ENCODE results near the gene NRG2.
A peak's percentile ranks its signal among the peaks of the same experiment; 100 is the strongest.

Gene NRG2

DNA sequence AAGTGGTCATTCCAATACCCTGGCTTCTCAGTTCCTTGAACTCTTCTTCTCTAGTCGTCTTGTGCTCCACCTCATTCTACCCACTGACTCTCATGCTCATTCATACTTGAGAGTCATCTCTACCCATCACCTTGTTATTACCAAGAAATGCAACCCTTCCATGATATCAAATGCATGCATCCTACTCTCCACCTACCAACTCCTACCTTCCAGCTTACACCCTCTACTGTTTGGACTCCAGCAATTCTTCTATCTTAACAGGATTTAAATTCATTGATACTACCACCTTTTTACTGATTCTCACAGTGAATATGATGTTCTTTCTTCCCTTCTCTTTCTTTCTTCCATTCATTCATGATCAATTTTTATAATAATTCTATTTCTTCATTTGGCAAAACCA, 30.7 kb downstream of the NRG2 start:
- H3K9me3 Mint-ChIP-seq = no peaks in the 10 kb centered on the region
- peaks cover 2% of the 10 kb centered on the region for H3K27me3 Mint-ChIP-seq
- DNase-seq (ENCODE audit: low spot score in 2 of 2) (no peak), ATAC-seq (ENCODE audit: low read depth) (no peak)
- no peak overlapping the region for H3K27ac Mint-ChIP-seq
- no peak overlapping the region for H3K4me3 Mint-ChIP-seq
- H3K4me1 Mint-ChIP-seq = no peaks in the 10 kb centered on the region
- no peaks in the 10 kb centered on the region for H3K36me3 Mint-ChIP-seq

DNA sequence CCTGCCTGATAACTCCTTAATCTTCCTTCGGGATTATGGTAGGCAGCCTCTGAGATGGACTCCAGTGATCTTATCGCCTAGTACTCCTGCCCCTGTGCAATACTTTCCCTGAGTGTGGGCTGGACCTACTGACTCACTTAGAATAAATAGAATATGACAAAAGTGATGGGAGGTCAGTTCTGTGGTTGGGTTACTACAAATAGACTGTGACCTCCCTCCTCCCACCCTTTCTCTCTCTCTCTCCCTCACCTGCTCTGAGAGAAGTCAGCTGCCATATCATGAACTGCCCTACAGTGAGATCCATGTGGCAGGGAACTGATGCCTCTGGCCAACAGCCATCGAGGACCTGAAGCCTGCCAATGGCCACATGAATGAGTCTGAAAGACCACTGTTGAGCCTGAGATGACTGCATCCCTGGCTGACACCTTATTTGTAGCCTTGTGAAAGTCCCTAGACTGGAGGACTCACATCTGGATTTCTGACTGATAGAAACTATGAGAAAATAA, 31.7 kb downstream of the NRG2 start:
- no peak overlapping the region for H3K4me3 Mint-ChIP-seq
- peaks cover 2% of the 10 kb centered on the region for H3K27me3 Mint-ChIP-seq
- no peaks in the 10 kb centered on the region for H3K36me3 Mint-ChIP-seq
- no peaks in the 10 kb centered on the region for H3K9me3 Mint-ChIP-seq
- no peak overlapping the region for H3K27ac Mint-ChIP-seq
- no peak for DNase-seq (ENCODE audit: low spot score in 2 of 2)
- ATAC-seq (ENCODE audit: low read depth) = no peak
- H3K4me1 Mint-ChIP-seq = no peaks in the 10 kb centered on the region

DNA sequence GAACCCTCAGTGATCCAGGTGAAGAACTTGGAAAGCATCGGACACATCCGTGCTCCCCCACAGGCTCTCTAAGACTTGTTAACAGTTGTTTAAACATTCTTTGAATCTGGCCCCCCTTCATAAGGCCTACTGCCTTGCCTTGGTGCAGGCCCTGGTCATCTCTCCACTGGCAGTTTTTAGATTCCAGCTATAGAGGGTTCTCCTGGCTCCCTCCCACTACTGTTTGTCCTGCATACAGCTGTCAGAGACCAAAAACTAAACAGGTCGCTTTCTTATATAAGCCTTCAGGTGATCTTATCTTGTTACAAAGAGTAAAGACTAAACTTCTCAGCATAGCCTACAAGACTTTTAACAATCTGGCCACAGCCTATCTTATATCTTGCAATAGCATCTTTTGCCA, 32.3 kb downstream of the NRG2 start:
- Mint-ChIP-seq H3K27me3 (peaks cover 2% of the 10 kb centered on the region), H3K4me1 (no peaks in the 10 kb centered on the region), H3K4me3 (no peak overlapping the region), H3K36me3 (no peaks in the 10 kb centered on the region), H3K27ac (no peak overlapping the region), H3K9me3 (no peaks in the 10 kb centered on the region)
- ATAC-seq (ENCODE audit: low read depth) (no peak), DNase-seq (ENCODE audit: low spot score in 2 of 2) (no peak)

DNA sequence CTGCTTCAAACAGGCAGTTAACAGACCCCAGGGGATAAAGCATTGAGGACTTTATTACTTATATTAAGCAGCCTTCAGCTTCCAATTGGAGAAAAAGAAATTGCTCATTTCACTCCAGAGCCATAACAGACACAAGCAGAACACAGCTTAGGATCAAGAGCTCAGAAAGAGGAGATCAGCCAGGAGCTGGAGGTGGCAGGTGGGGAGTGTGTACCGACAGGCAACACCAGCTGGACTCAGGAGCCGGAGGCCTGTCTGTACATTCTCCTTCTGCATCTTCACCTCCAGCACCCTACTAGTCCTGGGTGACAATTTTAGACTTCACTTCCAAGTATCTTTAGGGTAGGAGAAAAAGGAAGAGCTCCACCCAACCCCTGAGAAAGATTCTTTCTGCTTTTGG, 35.8 kb downstream of the NRG2 start:
- DNase-seq (ENCODE audit: low spot score in 2 of 2) (no peak), ATAC-seq (ENCODE audit: low read depth) (no peak)
- H3K27me3 Mint-ChIP-seq = peaks cover 11% of the 10 kb centered on the region
- no peak overlapping the region for H3K27ac Mint-ChIP-seq
- H3K36me3 Mint-ChIP-seq = no peaks in the 10 kb centered on the region
- no peak overlapping the region for H3K4me3 Mint-ChIP-seq
- no peaks in the 10 kb centered on the region for H3K9me3 Mint-ChIP-seq
- H3K4me1 Mint-ChIP-seq = peaks cover 5% of the 10 kb centered on the region

DNA sequence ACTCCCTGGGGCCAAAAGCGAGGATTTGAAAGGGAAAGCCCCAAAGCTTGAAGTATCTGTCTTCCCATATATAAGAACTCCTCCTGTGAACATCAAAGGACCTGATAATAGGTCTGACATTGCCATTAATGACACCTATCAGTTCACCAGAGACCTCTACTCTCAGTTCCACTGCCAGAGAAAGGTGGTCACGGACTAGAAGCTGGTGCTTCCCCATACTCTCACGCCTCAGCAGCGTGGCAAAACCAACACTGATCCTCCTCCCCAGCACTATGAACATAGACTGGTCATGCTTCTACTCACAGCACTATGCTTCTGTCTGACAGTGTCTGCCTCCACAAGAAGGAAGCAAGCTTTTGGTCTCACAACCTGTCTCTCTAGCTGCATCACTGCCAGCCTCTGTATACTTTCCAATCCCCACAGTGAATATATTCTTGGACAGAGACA, 37.9 kb downstream of the NRG2 start:
- no peaks in the 10 kb centered on the region for H3K9me3 Mint-ChIP-seq
- peak; percentile 98 for ATAC-seq (ENCODE audit: low read depth)
- no peak for DNase-seq (ENCODE audit: low spot score in 2 of 2)
- H3K27ac Mint-ChIP-seq = no peak overlapping the region
- no peak overlapping the region for H3K4me3 Mint-ChIP-seq
- peaks cover 5% of the 10 kb centered on the region for H3K4me1 Mint-ChIP-seq
- peaks cover 17% of the 10 kb centered on the region for H3K27me3 Mint-ChIP-seq
- no peaks in the 10 kb centered on the region for H3K36me3 Mint-ChIP-seq

DNA sequence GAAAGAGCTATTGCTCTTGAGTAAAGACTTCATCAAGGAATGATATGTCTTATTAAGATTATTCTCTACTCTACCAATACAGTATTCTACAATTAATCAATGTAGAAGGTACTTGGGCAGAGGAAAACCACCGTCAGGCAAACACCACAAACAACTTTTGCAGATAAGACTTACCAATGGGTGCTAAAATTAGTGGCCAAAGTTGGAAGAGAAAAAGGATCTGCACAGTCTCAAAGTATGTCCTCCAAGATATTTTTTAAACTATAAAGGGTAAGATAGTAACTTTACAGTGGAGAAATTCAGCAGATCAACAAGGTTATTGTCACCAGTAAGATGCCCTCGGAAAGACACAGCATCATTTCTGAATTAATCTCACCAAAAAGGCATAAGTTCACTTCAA, 38.9 kb downstream of the NRG2 start:
- DNase-seq (ENCODE audit: low spot score in 2 of 2) = no peak
- Mint-ChIP-seq H3K36me3 (no peaks in the 10 kb centered on the region), H3K4me3 (no peak overlapping the region), H3K27ac (no peak overlapping the region), H3K9me3 (no peaks in the 10 kb centered on the region), H3K4me1 (peaks cover 5% of the 10 kb centered on the region), H3K27me3 (peaks cover 15% of the 10 kb centered on the region)
- no peak for ATAC-seq (ENCODE audit: low read depth)

DNA sequence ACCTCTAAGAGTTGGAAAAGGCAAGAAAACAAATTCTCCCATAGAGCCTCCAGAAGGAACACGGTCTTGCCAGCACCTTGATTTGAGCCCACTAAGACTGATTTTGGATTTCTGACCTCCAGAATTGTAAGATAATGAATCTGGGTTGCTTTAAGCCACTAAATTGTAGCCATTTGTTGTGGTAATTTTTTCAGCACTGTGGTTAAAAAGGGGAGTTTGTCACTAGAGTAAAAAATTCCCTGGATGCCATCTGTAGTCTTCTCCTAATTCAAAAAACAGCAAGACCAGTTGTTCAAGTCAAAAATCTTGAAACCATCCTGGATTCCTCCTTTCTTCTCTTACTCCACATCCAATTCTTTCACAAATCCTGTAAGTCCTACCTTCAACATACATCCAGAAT, 39.6 kb downstream of the NRG2 start:
- DNase-seq (ENCODE audit: low spot score in 2 of 2) = no peak
- no peaks in the 10 kb centered on the region for H3K9me3 Mint-ChIP-seq
- ATAC-seq (ENCODE audit: low read depth) = no peak
- H3K4me1 Mint-ChIP-seq = peaks cover 12% of the 10 kb centered on the region
- no peaks in the 10 kb centered on the region for H3K36me3 Mint-ChIP-seq
- H3K27me3 Mint-ChIP-seq = peaks cover 15% of the 10 kb centered on the region
- no peak overlapping the region for H3K27ac Mint-ChIP-seq
- no peak overlapping the region for H3K4me3 Mint-ChIP-seq

DNA sequence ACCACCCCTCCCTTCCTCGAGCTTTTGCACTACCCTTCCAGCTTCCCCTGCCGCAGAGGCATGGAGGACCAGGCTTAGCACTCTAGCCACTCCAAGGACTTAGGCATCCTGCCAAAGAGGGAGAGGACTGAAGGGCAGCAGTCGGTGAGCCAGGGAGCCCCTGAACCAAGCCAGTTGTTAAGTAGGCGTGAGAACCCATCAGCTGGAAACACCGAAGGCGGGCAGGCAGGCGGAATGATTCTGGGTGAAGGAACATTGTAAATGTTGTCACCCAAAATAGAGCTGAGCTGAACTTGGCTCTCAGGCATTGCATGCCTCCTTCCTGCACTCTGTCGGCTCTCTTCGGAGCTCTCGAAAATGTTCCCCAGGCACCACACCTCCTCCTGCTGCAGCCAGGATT, 42.8 kb downstream of the NRG2 start:
- ATAC-seq (ENCODE audit: low read depth) (no peak), DNase-seq (ENCODE audit: low spot score in 2 of 2) (no peak)
- Mint-ChIP-seq H3K27me3 (peaks cover 16% of the 10 kb centered on the region), H3K27ac (no peak overlapping the region), H3K4me1 (peaks cover 11% of the 10 kb centered on the region), H3K4me3 (no peak overlapping the region), H3K36me3 (no peaks in the 10 kb centered on the region), H3K9me3 (no peaks in the 10 kb centered on the region)

DNA sequence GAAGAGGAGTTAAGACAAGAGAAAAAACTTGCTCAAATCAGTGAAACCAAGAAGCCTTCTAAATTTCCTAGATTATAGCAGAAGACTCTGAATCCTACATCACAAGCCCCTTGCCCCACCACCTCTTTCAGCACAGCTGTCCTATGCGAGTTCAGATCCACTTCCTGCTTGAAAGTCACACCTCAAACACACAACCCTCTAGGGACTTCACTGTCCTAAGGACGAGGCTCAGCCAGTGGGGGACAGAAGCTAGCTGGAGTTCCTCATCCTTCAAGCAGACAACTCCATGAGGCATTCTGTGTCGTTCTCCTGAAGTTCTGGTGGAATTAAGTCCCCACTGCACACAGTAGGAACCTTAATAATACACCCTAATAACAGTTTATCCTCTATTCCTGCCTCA, 44.3 kb downstream of the NRG2 start:
- H3K27ac Mint-ChIP-seq = no peak overlapping the region

DNA sequence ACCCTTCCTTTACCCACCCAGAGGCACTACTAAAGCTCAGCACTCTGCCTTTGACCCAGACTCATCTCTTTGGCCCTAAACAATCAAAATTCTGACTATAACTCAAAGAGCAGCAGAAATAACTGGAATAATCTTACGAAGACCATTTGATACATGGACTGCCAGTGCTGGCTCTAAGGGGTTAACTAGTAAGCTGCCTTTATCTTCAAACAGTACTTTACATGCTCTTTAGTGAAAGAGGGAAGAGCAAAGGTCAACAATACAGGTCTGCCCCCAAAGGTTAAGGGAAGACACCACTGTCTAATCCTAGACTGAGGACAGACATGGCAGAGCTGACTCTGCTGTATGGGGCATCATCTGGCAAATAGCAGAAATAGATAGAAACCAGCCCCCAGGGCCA, 45.8 kb downstream of the NRG2 start:
- DNase-seq (ENCODE audit: low spot score in 2 of 2) (no peak), ATAC-seq (ENCODE audit: low read depth) (no peak)
- Mint-ChIP-seq H3K27me3 (peaks cover 15% of the 10 kb centered on the region), H3K27ac (no peak overlapping the region), H3K36me3 (no peaks in the 10 kb centered on the region), H3K4me3 (no peak overlapping the region), H3K9me3 (no peaks in the 10 kb centered on the region), H3K4me1 (peaks cover 8% of the 10 kb centered on the region)

More for the DNA sequence above, 44.3 kb downstream of the NRG2 start:
- no peaks in the 10 kb centered on the region for H3K36me3 Mint-ChIP-seq
- H3K9me3 Mint-ChIP-seq = no peaks in the 10 kb centered on the region
- ATAC-seq (ENCODE audit: low read depth) (no peak), DNase-seq (ENCODE audit: low spot score in 2 of 2) (no peak)
- H3K4me3 Mint-ChIP-seq = no peak overlapping the region
- peaks cover 8% of the 10 kb centered on the region for H3K4me1 Mint-ChIP-seq
- H3K27me3 Mint-ChIP-seq = peaks cover 18% of the 10 kb centered on the region

DNA sequence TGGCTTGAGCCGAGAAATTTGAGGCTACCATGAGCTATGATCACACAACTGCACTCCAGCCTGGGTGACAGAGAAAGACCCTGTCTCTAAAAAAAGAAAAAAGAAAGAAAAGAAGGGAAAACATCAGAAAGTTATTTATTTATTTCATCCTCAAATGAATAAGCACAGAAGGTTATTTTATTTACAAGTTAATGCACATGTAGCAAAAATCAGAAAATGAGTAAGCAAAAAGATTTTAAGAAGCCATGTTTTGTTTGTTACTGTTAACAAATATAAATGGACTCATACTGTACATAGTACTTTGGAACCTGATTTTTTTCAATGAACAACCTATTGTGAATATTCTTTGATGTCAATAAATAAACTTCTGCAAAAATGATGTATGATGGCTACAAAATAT, 47.2 kb downstream of the NRG2 start:
- Mint-ChIP-seq H3K27ac (no peak overlapping the region), H3K9me3 (no peaks in the 10 kb centered on the region), H3K27me3 (peaks cover 13% of the 10 kb centered on the region), H3K4me1 (peaks cover 8% of the 10 kb centered on the region), H3K36me3 (no peaks in the 10 kb centered on the region), H3K4me3 (no peak overlapping the region)
- ATAC-seq (ENCODE audit: low read depth) = no peak
- no peak for DNase-seq (ENCODE audit: low spot score in 2 of 2)

DNA sequence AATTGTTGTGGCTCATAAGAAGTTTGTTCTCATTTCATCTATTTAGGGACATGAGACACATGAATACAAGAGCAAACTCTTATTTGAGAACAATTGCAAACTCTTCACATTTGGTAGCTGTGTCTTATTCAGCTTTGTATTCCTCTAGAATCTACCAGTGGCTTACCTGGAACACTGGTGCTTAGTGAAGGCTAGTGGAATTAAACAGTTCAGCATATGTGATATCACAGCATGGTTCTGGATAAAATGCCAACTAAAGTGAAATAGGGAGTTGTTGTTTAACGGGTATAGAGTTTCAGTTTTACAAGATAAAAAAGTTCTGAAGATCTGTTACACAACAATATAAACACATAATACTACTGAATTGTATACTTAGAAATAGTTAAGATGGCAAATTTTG, 48.9 kb downstream of the NRG2 start:
- peaks cover 10% of the 10 kb centered on the region for H3K27me3 Mint-ChIP-seq
- ATAC-seq (ENCODE audit: low read depth) (no peak), DNase-seq (ENCODE audit: low spot score in 2 of 2) (no peak)
- H3K36me3 Mint-ChIP-seq = no peaks in the 10 kb centered on the region
- H3K27ac Mint-ChIP-seq = no peak overlapping the region
- H3K4me1 Mint-ChIP-seq = peaks cover 8% of the 10 kb centered on the region
- H3K9me3 Mint-ChIP-seq = no peaks in the 10 kb centered on the region
- no peak overlapping the region for H3K4me3 Mint-ChIP-seq

DNA sequence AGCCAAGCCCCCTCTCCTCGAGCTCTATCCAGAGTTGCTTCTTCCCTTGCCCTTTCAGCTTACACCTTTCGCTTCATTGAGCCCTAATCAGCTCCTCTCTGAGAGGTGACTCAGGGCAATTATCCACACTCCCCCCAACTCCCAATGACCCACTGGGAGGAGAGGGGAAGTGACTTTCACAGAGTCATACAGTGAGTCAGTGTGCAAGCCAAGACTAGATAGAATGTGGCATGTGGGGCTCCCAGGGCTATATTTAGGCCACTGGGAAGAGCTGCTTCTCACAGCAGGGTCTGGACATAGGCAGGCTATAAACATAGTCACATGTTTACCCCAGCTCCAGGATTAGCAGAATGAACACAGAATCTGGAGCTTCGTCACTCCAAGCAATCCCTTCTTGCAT, 57.4 kb downstream of the NRG2 start:
- no peak for DNase-seq (ENCODE audit: low spot score in 2 of 2)
- H3K36me3 Mint-ChIP-seq = no peaks in the 10 kb centered on the region
- peaks cover 6% of the 10 kb centered on the region for H3K4me1 Mint-ChIP-seq
- ATAC-seq (ENCODE audit: low read depth) = no peak
- no peak overlapping the region for H3K27ac Mint-ChIP-seq
- H3K27me3 Mint-ChIP-seq = peaks cover 4% of the 10 kb centered on the region
- no peaks in the 10 kb centered on the region for H3K9me3 Mint-ChIP-seq
- H3K4me3 Mint-ChIP-seq = no peak overlapping the region

DNA sequence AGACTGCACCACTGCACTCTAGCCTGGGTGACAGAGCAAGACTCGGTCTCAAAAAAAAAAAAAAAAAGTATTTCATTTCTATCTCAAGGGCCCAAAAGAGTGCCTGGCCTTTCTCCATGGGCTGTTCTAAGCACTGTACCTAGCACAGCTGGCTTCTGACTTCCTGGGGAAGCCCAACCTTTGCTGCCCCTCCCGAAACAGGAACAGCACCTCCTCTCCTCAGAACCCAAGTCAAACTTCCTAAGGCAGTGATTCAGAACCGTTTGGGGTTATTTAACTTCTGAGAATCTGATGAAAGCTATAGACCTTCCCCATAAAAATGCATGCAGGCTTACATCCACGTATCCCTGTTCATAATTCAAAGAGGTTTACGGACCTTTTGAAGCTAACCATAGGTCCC, 57.8 kb downstream of the NRG2 start:
- H3K36me3 Mint-ChIP-seq = no peaks in the 10 kb centered on the region
- ATAC-seq (ENCODE audit: low read depth) (peak; percentile 56), DNase-seq (ENCODE audit: low spot score in 2 of 2) (no peak)
- no peaks in the 10 kb centered on the region for H3K9me3 Mint-ChIP-seq
- no peak overlapping the region for H3K27ac Mint-ChIP-seq
- H3K4me3 Mint-ChIP-seq = no peak overlapping the region
- peaks cover 5% of the 10 kb centered on the region for H3K27me3 Mint-ChIP-seq
- H3K4me1 Mint-ChIP-seq = peaks cover 6% of the 10 kb centered on the region

DNA sequence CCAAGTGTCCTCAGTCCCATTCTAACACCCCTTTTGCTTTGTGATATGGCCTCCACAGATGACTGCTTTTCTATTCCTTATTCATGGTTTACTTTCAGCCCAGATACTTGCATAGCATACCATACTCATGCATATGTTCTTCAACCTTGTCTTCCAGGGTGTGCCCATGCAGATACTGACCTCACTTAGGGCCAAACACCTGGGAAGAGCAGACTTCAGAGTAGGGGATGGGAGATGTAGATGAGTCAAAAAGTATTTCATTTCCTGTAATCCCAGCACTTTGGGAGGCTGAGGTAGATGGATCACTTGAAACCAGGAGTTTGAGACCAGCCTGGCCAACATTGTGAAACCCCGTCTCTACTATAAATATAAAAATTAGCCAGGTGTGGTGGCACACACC, 58.3 kb downstream of the NRG2 start:
- Mint-ChIP-seq H3K4me3 (no peak overlapping the region), H3K27me3 (peaks cover 6% of the 10 kb centered on the region), H3K36me3 (no peaks in the 10 kb centered on the region), H3K27ac (no peak overlapping the region), H3K9me3 (no peaks in the 10 kb centered on the region), H3K4me1 (peaks cover 6% of the 10 kb centered on the region)
- ATAC-seq (ENCODE audit: low read depth) (no peak), DNase-seq (ENCODE audit: low spot score in 2 of 2) (no peak)

DNA sequence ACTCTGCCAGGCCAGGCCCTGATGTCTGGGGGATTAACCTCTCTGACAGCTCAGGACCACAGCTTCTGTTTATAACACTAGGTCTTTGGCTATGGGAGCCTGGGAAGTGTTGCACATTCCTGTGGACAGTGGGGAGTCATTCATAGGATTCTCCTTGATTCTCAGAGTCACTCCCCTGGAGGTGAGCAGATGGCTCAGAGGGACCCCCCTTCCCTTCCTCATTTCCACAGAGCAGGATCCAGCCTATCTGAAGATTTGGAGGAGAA, 60.2 kb downstream of the NRG2 start:
- H3K4me1 Mint-ChIP-seq = peaks cover 6% of the 10 kb centered on the region

More for the DNA sequence above, 60.2 kb downstream of the NRG2 start:
- no peak overlapping the region for H3K27ac Mint-ChIP-seq
- H3K27me3 Mint-ChIP-seq = peaks cover 7% of the 10 kb centered on the region
- no peak for ATAC-seq (ENCODE audit: low read depth)
- no peaks in the 10 kb centered on the region for H3K36me3 Mint-ChIP-seq
- H3K9me3 Mint-ChIP-seq = no peaks in the 10 kb centered on the region
- DNase-seq (ENCODE audit: low spot score in 2 of 2) = no peak
- no peak overlapping the region for H3K4me3 Mint-ChIP-seq

Data from memory B cell (primary cell).